Measurements from ENCODE around the gene KANK4.

KANK4 gene

DNA sequence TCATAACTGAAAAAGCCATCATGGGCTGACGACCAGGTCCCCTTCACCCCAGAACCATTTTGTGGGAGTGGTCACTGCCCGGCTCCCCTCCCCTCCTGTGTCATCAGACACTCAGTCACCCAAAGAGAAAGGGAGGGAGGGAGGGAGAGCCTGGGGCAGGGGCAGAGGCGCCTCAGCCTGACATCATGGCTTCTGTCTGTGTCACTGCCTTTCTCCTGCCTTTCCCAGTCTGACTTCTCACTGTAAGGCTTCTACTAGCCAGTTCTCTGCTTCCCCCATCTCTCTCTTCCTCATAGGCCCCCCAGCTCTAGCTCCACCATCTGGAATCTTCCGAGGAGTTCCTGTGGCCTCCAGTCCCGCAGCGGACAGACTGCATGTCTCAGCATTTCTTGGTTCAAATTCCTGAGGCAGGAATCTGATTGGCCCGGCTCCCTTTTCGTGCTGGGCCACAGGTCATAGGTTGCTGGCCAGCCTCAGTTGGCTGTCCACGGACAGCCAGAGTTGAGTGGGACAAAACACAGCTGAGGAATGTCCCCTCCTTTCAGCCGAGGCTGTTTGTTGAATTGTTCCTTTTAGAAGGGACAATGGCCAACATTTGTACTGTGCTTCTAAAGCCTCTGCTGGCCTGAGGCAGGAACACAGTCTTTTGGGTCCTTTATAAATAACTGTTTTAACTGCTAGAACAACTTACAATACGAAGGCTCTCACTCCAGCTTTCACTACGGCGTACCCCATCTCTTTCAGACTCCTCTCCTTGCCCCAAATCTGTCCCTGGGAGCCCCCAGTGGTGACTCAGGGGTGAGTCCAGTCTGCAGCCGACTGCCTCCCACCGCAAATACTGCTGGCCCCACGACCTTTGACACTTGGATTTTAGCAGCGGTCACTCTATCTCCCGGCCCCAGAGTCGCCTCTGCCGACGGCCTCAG is 18.7 kb upstream of the KANK4 start:
- in situ Hi-C loops (cut with MboI; ENCODE audit: low sequenced_read_pairs), result no loop called here

DNA sequence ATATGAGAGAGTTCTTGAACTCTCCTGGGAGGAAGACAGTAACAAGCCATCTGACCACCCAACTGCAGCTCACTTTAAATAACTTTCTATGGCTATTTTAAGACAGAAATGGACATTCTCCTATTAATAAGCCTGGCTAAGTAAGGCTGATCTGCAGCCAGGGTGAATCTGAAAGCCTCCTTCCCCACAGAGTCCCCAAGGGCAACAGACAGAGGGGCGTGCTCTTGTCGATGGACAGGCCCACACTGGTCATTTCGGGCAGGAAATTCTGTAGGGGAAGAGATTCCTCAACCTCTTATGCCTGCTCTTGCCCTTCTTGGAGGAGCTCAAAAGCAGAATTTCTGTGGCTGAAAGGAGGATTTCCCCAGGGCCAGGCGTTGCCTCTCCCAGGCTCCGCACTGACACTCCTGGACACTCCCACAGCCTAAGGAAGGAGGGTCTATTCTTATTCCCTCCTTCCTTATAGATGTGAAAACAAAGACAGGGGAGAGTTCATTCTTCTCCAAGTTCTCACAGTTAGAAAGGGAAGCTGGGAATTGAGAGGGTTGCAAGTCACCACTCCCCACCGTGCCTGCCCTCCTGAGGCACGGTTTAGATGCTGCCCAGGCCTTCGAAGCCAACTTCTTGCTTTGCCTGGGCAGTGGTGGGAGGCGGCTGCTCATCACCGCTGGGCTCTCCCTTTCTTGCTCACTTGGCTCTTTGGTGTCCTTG is 17.9 kb upstream of the KANK4 start:
- in situ Hi-C loops (cut with MboI; ENCODE audit: low sequenced_read_pairs), result no loop called here

DNA sequence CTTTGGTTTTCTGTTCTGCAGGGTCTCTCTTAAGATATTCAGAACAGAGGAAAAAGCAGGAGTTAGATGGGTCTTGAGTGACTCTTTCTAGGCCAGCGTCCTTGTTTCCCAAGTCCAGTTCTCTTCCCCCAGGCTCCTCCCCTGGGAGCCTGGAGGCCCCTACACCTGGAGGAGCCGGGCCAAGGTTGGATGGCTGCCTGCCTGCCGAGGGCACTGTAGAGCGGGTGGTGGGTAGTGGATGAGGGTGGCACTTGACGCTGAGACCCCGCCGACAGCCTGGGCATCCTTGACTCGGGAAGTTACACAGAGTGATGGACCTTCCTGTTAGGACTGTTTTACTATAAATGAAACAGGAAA is 17.4 kb upstream of the KANK4 start:
- in situ Hi-C loops (cut with MboI; ENCODE audit: low sequenced_read_pairs), result no loop called here

DNA sequence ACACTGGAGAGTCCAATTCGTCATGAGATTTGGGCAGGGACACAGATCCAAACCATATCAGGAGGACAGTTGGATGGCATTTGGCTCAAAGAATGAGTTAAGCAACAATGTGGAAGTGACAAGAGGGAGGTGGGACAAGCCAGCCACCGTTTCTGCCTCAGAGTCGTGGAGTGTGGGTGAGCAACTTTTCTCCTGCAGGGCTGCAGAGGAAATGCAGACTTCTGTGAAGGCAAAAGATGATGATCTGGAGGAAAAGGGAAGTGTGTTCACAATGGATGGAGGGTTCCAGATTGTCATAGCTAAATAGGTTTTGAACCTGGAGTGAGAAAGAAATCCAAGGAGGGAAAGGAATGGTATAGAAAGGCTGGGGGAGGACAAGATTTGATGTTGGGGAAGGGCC is 16.4 kb upstream of the KANK4 start:
- in situ Hi-C loops (cut with MboI; ENCODE audit: low sequenced_read_pairs), result no loop called here

DNA sequence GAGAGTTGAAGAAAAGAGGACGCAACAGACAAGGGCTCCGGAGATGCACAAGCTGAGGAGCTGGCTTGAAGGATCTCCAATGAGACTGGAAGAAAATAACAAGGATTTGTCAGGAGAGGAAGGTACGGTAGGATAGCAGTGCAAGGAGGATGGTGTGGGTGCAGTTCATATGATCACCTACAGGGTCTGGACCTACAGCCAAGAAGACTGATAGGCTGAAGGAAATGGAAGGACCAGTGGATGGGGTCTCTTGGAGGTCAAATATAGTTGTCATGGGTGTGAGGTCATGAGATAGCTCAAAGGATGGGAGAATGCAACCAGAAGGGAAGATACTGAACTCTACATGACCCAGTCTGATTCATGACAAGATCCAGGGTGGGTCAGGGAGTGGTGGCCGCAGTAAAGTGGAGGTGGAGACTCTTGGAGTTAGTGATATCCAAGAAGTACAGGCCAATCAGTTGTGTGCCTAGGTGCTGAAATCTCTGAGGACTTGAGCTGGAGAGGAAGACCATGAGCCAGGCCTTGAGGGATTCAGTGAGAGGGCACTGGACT is 15.3 kb upstream of the KANK4 start:
- in situ Hi-C loops (cut with MboI; ENCODE audit: low sequenced_read_pairs), result no loop called here

DNA sequence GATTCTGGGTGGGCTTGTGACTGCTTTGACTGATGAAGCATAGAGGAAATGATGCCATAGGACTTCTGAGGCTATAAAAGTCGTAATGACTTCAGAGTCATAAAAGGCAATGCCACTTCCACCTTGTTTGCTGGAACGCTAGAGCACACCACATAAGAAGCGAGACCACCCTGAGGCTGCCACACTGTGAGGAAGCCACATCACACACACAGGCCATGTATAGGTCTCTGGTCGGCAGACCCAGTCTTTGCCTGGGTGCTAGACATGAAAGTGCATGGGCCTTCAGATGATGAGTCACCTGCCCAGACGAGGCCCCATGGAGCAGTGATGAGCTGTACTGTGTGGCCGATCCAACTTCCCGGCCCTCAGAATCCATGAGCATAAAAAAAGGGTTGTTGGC is 14.2 kb upstream of the KANK4 start:
- in situ Hi-C loops (cut with MboI; ENCODE audit: low sequenced_read_pairs), result no loop called here

DNA sequence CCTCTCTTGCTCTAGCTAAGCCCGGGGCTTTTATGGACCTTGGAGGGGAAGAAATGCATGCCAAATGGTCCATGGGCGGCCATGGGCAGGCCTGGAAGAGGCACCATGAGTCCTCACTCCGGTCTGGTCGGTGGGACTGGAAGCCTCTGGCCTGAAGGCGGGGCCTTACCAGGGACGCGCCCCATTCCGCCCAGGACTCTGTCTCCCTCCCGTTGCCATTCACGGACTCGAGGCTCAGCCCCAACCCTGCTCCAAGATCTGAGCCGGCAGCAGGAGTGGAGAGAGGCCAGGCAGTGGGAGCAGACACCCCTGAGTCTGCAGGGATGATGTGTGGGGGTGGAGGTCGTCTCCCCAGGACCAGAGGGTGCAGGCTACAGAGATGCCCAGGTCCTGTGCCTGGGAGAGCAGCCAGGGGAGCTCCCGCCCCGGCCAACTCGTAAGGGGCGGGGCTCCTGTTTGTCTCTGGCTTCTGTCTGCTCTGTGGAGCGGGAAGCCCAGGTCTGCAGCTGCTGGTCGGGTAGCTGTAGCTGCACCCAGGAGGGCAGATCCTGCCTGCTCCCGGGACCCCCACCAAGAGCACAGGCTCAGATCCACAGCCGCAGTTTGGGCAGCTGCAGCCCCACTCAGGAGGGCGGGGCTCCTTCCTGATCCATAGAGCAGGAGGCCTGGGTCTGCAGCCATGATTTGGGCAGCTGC is 8.3 kb upstream of the KANK4 start:
- in situ Hi-C loops (cut with MboI; ENCODE audit: low sequenced_read_pairs), result no loop called here

DNA sequence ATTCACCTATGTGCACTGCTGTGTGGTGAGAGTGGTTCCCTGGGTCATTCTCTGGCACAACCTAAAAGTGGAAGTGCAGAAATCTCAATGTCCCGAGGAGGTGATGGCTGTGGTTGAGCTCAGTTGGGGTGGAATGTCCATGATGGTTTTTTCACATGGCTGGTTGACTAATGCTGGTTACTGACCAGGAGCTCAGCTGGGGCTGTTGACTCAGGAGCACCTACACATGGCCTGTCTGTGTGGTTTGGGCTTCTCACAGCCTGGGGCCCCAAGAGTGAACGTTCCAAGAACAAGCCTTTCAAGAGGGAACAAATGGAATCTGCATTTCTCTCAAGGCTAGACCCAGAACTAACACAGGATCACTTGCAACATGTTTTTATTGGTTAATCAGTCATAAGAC is 6.4 kb upstream of the KANK4 start:
- in situ Hi-C loops (cut with MboI; ENCODE audit: low sequenced_read_pairs), result no loop called here

DNA sequence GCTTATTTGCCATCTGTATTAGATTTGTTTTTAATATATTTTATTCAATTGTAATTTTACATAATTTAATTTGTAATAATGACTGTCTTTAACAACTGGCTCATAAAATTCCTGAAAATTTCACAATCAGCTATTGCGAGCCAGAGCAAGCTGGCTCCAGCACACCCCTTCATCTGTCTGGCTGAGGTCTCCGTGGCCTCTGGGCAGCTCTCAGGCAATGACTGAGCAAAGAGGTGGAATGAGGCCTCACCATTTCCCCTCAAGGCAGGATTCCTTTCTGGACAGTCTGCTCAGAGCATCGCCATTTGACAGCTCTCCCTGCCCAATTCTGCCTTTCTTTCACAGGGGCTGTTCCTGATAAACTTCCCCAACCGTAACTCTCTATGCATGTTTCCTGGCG is 5.8 kb upstream of the KANK4 start:
- in situ Hi-C loops (cut with MboI; ENCODE audit: low sequenced_read_pairs), result no loop called here

DNA sequence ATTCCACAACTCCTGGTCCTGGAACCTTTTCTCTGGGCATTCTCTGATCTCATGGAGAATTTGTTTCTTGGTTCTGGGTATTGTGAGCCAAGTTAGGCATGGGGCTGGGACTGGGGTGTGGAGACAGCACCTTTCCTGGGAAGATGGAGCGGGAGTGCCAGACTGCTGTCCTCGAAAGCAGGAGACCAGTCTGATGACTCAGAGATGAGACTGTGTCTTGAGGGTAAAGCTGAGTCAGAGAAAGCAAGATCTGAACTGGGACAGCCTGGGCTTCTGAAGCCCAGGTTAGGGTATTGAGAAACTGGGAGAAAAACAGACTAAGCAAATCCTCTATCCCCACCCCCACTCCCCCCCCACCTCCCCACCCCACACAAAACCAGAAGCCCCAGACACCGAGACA is 2.2 kb upstream of the KANK4 start:
- in situ Hi-C loops (cut with MboI; ENCODE audit: low sequenced_read_pairs), result no loop called here

DNA sequence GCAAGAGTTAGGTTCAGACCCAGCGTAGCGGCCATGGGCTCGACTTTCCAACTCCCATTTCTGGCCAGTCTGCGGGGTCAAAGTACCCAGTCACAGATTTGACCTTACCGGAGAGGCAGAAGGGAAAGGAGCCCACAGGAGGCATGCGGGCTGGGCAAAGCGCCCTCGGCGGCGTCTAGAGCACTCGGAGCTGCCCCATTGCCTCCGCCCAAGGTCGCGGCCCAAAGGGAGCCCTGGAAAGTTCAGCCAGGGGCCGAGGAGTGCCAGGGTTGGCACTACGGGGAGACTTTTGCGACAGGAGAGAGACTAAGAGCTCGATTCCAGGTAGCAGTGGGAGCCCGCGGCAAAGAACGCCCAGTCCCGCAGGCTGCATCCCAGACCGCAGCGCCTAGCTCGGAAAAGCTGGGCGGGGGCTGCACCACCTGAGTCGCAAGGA is 896 bp downstream of the KANK4 start:
- in situ Hi-C loops (cut with MboI; ENCODE audit: low sequenced_read_pairs), result no loop called here

DNA sequence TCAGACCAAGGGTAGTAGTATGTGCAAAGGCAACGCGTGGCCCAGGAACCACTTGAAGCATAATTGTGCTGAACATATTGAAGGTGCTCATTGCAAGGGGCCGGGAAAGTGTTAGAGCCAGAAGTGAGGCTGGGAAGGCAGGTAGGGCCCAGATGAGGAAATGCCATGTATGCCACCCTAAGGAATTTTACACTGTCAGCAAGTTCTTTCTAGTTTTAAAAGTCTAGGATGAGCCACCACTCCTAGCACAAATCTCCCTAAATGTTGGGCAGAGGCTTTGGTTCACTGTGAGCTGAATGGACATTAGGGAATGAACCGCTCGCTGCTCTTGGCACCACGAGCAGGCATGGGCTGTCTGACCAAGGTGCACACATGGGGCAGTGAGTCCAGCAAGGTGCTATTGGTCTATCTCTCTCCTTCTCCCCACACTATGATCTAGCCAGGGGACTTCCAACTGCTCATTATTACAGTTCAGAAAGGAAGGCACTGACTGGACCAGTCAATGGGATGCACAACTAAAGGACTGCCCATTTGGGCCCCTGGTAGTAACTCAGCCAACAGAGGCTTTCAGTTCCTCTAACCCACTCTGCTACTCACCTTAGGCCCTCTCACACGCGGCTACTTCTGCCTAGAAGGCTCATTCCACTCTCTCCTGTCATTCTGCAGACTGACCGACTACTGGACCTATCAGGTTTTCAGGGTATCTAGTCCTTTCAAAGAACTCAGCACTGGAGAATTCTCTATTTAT is 2.0 kb downstream of the KANK4 start:
- in situ Hi-C loops (cut with MboI; ENCODE audit: low sequenced_read_pairs), result no loop called here

DNA sequence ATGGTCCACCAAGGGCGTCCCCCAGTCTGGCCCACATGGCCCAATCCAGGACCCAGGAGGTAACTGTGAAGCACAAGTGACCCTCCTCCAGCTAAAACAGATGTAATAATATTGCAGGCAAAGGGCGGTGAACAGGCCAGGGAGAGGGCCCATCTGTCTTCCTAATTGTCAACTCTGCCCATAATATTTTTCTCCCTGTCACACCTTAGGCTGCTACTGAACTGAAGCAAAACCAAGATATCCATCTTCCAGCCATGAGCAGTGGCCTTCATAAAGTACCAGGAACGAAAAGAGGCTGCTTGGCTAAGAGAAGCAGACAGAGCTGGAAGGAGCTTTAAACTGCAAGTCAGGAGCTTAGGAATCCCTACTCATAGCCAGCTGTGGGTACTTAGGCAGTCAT is 3.1 kb downstream of the KANK4 start:
- in situ Hi-C loops (cut with MboI; ENCODE audit: low sequenced_read_pairs), result no loop called here

DNA sequence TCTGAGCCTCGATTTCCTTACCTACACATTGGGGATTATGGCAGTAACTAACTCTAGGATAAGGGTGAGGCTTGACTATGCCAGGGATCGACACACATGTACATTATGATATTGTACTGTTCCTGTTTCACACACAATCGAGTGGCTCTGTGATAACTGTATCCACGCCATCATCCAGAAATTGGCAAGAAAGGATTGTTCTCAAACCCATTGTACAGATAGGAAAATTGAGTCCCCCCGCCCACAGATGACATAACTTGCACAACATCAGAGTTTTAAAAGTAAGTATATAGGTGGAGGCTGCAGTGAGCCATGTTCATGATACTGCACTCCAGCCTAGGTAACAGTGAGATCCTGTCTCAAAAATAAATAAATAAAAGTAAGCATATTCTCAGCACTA is 3.8 kb downstream of the KANK4 start:
- in situ Hi-C loops (cut with MboI; ENCODE audit: low sequenced_read_pairs), result no loop called here

DNA sequence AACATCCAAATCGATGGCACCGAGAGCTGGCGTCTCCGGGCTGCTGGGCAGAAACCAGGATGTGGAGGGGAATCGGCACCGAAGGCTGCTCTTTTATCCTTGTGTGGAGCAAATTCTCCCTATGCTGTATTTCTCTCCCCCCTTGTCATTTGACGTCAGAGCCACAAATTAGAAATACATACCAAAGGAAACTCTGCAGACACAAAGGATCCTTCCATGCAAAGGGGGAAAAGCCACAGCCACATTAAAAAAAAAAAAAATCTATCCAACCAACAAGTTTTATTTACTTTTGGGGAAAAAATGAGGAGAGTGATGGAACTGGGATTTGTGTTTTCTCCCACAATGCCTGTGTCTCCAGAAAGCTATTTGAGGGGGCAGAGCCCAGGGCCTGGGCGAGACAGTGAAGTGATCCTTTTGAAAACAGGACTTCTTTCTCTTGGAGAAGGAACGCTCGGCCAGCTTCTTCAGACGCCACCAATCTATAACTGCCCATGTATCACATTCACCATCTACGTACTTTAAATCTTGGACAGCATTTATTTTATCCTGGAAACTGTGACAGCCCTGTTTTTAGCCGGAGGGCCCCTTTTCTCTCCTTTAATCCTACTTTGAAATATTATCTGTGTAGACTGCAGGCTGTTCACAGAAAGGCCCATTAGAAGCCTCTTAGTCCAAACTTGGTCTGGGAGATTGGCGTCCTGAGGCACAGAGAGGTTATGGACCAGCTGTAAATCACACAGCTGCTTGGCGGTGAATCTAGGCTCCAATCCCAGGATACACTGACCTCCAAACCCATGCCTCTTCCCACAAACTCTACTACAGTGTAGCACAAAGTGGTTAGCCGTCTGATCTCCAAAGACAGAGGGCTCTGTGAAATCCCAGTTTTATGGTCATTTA is 4.5 kb downstream of the KANK4 start:
- in situ Hi-C loops (cut with MboI; ENCODE audit: low sequenced_read_pairs), result no loop called here

DNA sequence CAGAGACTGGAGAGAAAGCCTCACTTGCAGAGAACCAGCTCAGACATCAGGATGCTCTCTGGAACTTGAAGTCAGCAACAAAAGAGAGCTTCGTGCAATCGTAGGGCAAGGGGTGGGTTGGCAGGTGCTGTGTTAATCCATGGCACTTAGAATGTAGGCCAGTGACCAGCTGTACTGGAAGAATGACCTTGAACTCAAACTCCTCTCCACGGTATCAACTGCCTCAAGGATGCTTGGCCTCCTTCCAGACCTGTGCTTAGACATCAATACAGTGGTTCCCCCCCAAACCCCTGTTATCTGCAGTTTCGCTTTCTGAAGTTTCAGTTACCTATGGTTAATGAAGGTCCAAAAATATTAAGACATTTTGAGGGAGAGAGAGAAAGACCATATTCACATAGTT is 6.5 kb downstream of the KANK4 start:
- in situ Hi-C loops (cut with MboI; ENCODE audit: low sequenced_read_pairs), result no loop called here

DNA sequence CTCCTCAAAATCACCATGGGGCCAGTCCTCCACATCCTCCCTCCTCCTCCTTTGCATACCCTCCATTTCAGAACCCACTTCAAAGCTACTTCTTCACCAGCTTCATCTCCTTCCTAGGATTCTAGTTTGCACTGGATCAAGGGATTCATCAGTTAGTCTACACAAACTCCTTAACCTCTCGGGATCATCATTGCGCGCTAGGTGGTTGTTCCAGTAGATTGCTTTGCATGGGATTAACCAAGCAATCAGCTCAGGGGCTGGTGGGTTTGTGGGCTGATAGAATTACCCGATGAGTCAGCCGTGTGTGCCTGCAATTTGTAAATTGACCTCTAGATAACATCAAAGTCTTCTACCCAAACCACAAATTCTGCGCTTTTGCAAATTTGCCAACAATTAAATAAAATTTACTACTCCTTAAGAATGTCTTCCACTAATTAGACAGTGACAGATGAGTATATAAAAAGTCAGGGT is 7.7 kb downstream of the KANK4 start:
- in situ Hi-C loops (cut with MboI; ENCODE audit: low sequenced_read_pairs), result no loop called here

DNA sequence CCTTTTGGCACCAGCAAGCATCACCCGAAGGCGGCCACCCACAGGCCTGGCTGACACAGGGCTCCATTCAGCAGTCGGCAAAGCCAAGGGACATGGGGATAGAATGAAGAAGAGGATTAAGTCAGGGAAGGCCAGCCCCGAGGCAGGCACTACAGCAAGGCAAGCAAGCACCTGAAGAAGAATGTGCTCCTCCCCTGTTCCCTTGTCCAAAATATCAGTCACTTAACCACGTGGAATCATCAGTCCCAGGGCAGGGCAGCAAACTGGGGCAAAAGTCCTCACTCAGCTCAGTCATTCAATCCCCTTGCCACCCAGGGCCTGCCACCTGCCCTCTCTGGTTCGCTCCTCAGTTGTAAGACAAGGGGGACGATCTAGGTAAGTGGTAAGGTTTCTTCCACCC is 9.3 kb downstream of the KANK4 start:
- in situ Hi-C loops (cut with MboI; ENCODE audit: low sequenced_read_pairs), result no loop called here

DNA sequence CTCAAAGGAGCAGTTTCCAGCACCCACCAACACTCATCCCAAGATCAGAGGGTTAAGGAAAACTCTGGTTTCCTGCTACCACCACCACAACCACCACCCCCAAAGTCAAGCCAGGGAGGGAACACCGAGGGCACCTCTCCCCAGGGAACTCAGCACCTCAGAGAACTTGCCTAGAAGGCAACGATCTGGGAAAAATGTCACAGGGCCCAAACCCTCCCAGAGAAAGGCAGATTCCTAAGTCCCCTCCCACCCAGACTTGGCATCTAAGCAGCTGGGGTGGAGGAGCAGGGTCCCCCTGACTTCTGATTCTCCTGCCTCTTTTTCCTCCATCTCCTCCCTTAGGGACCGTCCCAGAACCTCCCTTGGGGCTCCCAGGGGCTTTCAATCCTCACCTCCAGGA is 10.6 kb downstream of the KANK4 start:
- in situ Hi-C loops (cut with MboI; ENCODE audit: low sequenced_read_pairs), result no loop called here

Data from HL-60/S4 treated with retinoic acid at 250 ng/mL for 4 days and 3 days (cell line).